Measurements from ENCODE around the gene PRDM11.
A peak's percentile ranks its signal among the peaks of the same experiment; 100 is the strongest.

The PRDM11 gene

GRCh38 chr11:45174963-45175362 lies 28.5 kb downstream of the PRDM11 start:
- DNase-seq (ENCODE audit: low spot score), result no peak

DNA sequence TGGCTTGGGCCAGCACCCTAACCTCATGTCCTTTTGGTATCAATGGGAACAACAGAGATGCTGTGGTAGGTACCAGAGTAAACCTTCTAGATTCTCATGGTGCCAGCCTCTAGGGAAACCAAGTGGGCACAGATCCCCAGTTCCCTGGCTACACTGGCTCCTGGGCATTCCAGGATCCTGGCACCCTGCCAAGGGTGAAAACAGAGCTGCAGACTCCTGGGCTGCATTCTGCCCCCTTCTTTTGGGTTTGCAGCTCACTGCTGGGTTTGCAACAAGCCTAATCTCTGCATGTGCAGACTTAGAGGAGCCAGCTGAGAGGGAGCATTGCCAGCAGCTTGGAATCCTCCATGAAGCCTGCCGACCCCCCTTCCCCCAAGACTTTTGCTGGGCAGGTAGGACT lies 30.6 kb downstream of the PRDM11 start:
- DNase-seq (ENCODE audit: low spot score), result no peak

DNA sequence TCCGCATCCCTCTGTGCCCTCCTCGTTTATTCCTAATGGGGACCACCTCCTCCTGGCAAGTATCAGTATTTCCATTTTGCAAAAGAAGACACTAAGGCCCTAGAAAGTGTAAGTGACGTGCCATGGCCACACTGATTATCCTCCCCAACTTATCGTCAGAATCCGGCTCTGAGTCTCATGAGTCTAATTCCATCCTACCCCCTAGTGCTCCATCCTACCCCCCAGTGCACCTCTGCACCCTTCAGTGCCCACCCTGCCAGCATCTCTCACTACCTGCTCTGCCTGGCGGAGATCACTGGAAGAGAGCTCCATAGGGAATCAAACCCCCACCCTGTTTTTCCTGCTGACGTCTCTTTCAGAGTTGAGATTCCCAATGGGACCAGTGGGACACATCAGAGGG lies 31.8 kb downstream of the PRDM11 start:
- DNase-seq (ENCODE audit: low spot score), result no peak

DNA sequence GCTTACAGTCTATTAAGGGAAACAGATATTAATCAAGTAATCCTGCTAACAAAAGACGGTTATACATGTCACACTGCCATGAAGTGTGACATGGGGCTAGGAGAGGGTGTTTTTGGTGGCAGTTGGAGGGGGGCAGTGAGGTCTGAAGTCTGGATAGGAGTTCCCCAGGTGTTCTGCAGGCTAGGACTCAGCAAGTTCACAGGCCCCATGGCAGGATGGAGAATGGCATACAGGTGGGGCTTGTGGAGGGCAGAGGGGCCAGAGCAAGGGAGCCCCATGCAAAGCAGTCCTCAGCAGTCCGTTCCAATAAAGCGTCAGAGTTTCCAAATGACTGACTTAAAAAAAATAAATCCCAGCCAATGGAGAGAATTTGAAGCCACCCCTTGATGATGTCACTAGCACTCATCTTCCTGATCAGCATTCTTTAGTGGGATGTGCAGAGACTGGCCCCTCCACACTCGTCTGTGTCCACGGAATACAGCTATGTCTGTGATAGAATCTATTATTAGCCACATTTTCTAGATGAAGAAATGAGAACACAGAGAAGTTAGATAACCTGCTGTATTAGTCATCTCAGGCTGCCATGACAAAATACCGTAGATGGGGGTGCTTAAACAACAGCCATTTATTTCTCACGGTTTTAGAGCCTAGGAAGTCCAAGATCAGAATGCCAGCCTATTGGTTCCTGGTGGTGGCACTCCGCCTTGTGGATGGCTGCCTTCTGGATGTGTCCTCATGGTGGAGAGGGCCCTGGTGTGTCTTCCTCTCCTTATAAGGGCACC lies 32.6 kb downstream of the PRDM11 start:
- peak; percentile 24 for DNase-seq (ENCODE audit: low spot score)

DNA sequence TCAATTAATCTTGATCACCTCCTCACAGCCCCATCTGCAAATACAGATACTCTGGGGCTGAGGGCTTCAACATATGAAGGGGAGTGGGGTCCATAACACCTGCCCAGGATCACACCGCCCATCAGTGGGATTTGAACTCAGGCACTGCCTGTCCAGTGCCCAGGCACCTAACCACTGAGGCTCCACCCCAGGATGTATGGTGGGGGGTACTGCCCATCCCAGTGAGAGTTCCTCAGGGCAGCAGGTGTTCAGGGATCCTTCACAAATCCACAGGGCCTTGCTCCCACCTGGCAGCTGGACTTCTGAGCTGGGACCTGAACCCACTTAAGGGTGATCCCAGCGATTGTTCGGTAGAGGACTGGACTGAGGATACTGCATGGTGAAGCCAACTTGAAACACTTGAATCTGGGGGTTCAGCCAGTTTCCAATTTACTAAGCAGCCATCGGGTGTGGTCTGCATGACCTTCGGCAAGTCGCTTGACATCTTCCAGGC lies 33.3 kb downstream of the PRDM11 start:
- DNase-seq (ENCODE audit: low spot score), result no peak

DNA sequence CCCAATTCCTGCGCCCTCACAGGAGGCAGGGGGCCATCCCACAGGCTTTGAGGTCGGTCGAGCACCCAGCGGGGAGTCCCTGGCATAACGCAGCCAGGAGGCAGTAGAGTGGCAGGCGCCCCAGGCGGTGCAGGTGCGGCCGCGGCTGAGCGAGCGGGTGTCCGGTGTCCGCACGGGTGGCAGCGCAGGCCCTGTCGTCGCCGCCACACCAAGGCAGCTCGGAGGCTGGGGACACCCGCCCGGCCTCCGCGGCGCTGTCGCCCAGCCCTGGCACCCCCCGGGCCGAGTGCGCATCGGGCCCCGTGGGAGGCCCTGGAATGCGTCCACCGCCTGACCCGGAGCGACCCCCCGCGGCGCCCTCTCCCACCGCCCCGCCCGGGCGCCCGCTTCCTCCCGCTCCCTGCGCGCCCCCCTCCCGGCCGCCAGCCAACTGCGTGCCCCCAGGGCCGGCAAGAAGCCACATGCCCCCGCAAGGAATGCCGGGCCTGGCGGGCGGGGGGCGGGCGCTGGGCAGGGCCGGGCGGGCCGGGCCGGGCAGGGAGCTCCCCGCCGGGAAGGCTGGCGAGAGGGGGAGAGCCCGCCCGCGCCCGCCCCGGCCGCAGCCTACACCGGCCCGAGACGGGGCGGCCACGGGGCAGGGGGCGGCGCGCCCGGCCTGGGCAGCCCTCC lies 33.9 kb downstream of the PRDM11 start:
- no peak for DNase-seq (ENCODE audit: low spot score)

DNA sequence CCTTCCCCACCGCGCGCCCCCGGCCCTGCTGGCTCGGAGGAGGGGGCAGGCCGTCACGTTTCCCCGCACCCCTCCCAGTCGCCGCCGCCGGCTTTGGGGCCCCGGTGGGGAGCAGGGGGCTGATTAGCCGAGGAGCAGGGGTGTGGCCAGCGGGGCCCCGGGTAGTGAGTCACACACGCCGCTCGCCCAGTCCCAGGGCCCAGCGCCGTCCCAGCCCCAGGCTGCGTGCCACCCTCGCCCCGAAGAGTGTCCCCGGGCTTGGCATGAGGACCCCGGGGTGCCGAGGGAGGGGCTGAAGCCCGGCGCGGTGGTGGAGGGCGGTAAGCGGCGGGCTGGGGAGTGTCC lies 34.4 kb downstream of the PRDM11 start:
- DNase-seq (ENCODE audit: low spot score), result peak; percentile 24

- DNase-seq (ENCODE audit: low spot score), result no peak
Observed at GRCh38 chr11:45181193-45181888, 34.9 kb downstream of the PRDM11 start.

DNA sequence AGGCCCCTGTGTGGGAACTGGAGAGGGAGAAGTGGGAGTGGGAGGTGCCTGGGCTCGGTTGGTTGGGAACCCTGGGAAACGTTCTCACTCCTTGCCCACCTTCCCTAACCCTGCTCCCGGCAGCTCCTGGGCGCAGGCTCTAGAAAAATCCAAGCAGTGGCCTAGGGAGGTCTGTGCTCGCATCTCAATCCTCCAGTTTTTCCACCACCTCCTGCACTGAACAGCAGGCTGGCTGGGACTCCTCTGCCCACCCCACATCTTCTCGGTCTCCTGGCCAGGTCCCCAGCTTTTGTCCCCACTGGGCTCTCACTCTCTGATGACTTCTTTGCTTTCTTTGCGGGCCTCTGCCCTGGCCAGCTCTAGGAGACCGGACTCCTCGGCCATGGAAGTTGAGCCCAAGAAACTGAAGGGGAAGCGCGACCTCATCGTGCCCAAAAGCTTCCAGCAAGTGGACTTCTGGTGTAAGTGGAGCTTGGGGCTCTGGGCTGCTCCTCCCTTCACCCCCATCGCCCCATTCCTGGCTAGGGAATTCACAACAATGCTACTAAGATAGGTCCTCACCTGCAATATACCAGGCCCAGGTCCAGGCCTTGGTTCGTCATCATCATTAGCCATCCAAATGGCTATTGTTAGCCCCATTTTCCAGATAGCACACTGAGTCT lies 35.6 kb downstream of the PRDM11 start:
- no peak for DNase-seq (ENCODE audit: low spot score)

GRCh38 chr11:45182902-45183301 lies 36.5 kb downstream of the PRDM11 start:
- DNase-seq (ENCODE audit: low spot score), result peak; percentile 26

GRCh38 chr11:45184640-45185039 lies 38.2 kb downstream of the PRDM11 start:
- no peak for DNase-seq (ENCODE audit: low spot score)

DNA sequence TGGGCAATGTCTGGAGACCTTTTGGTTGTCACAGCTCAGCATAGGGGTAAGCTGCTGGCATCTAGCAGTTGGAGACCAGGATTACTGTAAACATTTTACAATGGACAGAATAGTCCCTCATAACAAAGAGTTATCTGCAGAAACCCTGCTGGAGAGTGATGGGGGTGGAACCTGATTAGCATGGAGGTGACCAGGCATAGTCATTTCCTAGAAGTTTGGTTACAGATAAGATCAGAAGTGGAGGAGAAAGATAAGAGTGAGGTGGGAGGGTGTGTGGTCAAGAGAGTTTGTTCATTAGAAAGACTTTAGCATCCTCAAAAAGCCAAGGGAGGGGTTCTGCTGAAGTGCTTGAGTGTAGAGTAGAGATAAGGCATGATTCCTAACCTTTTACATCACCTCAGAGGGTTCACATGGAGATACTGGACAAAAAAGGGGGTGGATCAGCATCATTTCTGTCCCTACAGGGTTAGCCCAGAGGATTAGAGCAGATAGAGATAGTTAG lies 38.8 kb downstream of the PRDM11 start:
- DNase-seq (ENCODE audit: low spot score), result no peak

DNA sequence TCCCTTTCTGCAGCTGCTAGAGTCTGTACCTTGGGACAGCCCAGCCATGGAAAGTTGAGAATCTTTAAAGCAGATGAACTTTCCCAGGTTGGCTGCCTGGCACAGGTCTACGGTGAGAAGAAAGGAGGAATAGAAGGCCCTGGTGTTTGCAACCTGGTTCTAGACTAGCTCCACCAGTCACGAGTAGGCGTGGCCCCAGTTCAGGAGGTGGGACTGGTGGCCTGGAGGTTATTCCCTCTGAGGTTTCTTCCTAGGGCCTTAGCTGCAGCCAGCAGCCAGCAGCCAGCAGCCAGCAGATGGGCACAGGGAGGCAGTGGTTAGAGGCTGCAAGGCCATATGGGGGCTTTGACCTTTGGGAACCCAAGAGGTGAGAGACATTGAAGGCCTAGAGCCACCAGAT lies 40.9 kb downstream of the PRDM11 start:
- no peak for DNase-seq (ENCODE audit: low spot score)

GRCh38 chr11:45188127-45188526 lies 41.7 kb downstream of the PRDM11 start:
- no peak for DNase-seq (ENCODE audit: low spot score)

DNA sequence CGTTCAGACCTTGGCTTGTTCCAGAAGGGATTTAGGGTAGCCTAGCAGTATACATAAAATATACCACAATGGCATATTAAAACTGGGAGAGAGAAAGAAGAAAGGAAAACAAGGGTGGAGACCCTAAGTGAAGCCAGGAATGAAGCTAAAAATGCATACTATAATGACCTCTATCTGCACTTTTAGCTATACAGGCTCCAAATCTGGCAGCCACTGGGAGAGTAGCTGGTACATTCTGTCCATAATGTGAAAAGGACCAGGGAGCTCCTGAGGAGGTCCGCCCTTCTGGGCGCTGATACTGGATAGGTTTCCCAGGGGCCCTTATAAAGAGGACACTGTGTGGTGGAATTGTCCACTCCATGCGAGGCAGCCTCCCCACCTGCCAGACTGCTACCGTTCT lies 42.8 kb downstream of the PRDM11 start:
- no peak for DNase-seq (ENCODE audit: low spot score)

GRCh38 chr11:45193695-45194094 lies 47.3 kb downstream of the PRDM11 start:
- DNase-seq (ENCODE audit: low spot score), result no peak

- no peak for DNase-seq (ENCODE audit: low spot score)
Observed at GRCh38 chr11:45204761-45205160, 58.3 kb downstream of the PRDM11 start.

- DNase-seq (ENCODE audit: low spot score), result no peak
Observed at GRCh38 chr11:45205978-45206377, 59.5 kb downstream of the PRDM11 start.

DNA sequence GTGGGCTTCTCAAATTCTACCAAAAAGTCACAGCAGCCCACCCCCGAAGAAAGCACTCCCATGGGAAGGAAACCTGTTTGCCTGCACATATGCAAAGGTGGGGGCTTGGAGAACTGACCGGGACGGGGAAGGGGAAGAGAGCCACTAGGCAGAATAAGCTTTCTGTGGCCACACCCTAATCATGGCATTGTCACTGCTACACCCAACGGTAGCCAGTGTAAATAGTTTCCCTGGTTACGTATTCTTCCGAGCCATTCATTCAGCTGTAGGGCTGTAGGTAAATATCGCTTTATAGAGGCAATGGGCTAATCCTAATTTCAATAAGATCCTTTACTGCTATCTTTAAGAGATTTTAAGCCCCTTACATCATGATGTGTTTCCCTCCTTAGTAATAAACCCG lies 61.7 kb downstream of the PRDM11 start:
- DNase-seq (ENCODE audit: low spot score), result no peak

DNA sequence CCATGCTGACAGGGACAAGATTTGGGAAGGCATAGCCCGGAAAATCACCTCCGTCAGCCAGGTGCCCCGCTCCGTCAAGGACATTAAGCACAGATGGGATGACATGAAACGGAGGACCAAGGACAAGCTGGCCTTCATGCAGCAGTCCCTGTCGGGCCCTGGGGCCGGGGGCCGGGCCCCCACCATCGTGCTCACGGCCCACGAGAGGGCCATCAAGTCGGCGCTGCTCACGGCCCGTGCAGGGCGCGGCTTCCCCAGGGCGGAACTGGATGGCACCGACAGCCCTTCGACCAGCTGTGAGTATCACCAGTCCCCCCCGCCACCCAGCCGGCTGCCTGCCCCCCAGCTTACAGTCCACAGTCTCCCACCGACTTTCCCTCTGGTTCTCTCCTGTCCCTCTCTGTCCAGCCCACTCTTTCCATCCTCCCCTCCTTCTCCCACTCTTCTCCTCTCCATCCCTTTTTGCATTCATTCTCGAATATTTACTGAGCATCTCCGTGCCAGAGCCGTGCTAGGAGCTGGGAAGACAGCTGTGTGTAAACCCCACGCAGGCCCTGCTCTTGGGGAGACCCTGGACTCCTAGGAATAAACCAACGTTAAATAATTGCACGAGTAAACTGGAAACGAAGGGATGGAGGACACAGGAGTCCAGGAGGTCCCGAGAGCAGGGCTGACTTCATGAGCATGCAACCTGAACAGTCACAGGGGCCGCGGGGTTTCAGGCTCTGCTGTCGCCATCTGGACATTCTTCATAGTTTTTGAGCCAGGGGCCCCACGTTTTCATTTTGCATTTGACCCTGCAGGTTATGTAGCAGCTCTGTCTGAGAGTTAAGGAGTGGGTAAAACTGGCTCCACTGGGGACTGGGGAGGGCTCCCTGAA lies 62.8 kb downstream of the PRDM11 start:
- no peak for DNase-seq (ENCODE audit: low spot score)

Measured in COLO829 (cell line).